Glutamatergic neuron (in vitro differentiated cells): Measurements from ENCODE around the gene DYNLRB2. TPM values are rescaled to one million over a fixed set of nuclear protein-coding genes. Genes with fewer than 3 reads are reported as not detected.

Experiments used
- DNase-seq: peaks from one replicate; pipeline ENCODE4 v3.0.0; 2022
- H3K27ac Mint-ChIP-seq: one replicate; pipeline ENCODE4 v1.8.0; 2020; ENCODE audit warnings: mild to moderate bottlenecking, mixed read lengths, inconsistent platforms; ENCODE audit not compliant: unreplicated experiment
- H3K27me3 Mint-ChIP-seq: one replicate; pipeline ENCODE4 v1.8.0; 2020; ENCODE audit warnings: mild to moderate bottlenecking, moderate library complexity, mixed read lengths, inconsistent platforms; ENCODE audit not compliant: unreplicated experiment
- H3K36me3 Mint-ChIP-seq: one replicate; pipeline ENCODE4 v1.8.0; 2020; ENCODE audit warnings: mild to moderate bottlenecking, mixed read lengths, inconsistent platforms; ENCODE audit not compliant: unreplicated experiment
- H3K4me1 Mint-ChIP-seq: one replicate; pipeline ENCODE4 v1.8.0; 2020; ENCODE audit warnings: mild to moderate bottlenecking, low read depth, mixed read lengths, inconsistent platforms; ENCODE audit not compliant: unreplicated experiment
- H3K4me3 Mint-ChIP-seq: one replicate; pipeline ENCODE4 v1.8.0; 2020; ENCODE audit warnings: mild to moderate bottlenecking, mixed read lengths, inconsistent platforms; ENCODE audit not compliant: unreplicated experiment
- H3K9me3 Mint-ChIP-seq: one replicate; pipeline ENCODE4 v1.8.0; 2020; ENCODE audit warnings: mild to moderate bottlenecking, moderate library complexity, mixed read lengths, inconsistent platforms; ENCODE audit not compliant: unreplicated experiment
- total RNA-seq: library from RNA; stranded (reverse); fragmentation: NEBNext Ultra II Directional; extraction: Animal tissue kit (Norgen Biotek cat#: 25700); gene quantifications from one replicate; pipeline ENCODE4 v1.2.1, GENCODE V29; 2021; ENCODE audit not compliant: unreplicated experiment
- TF ChIP-seq, protein P1 (sequence below): fragments of 200-600 bp; sonication (generic); IDR thresholded peaks from one replicate; pipeline ENCODE4 v1.5.0; 2021; ENCODE audit not compliant: partially characterized antibody, unreplicated experiment

The DYNLRB2 gene
- total RNA-seq, 1 donor from 2014 or later = not detected

DNA sequence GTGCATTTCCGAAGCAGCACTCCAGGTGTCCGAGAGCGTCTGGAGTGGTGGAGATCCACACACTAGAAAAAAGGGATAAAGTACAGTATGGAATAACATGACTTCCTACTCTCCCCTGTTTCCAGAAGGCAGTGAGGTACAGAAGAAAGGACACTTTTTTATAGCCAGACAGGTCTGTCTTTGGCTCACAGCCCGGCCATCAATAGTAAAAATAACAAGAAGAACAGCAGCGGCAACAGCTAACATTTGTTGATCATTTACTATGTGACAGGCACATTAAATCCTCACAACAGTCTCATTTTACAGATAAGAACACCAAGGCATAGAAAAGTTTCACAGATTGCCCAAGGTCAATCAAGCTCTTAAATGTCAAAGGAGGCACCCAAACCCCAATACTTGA, 16.2 kb downstream of the DYNLRB2 start:
- Mint-ChIP-seq H3K36me3 (no peaks in the 10 kb centered on the region), H3K27me3 (peaks cover 3% of the 10 kb centered on the region)
- no peak for DNase-seq

DNA sequence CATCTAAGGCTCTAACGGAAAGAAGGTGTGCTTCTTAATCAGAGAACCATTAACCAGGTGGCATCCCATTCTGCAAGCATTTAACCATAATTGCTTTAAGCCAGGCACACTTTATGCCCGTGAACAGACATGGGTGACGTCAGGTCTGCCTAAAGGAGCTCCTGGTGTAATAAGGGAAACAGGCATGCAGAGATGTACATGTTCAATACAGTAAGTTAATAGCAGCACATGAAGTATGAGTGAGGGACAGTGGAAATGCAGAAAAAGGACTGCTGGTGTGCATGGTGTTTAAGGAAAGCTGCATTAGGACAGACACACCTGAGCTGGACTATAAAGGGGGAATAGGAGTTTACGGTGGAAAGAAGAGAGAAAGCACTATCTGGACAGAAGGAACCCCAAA, 18.6 kb downstream of the DYNLRB2 start:
- H3K4me3 Mint-ChIP-seq = no peak overlapping the region
- peaks cover 2% of the 10 kb centered on the region for H3K27me3 Mint-ChIP-seq
- no peaks in the 10 kb centered on the region for H3K4me1 Mint-ChIP-seq
- no peaks in the 10 kb centered on the region for H3K9me3 Mint-ChIP-seq
- TF ChIP-seq, protein P1, sequence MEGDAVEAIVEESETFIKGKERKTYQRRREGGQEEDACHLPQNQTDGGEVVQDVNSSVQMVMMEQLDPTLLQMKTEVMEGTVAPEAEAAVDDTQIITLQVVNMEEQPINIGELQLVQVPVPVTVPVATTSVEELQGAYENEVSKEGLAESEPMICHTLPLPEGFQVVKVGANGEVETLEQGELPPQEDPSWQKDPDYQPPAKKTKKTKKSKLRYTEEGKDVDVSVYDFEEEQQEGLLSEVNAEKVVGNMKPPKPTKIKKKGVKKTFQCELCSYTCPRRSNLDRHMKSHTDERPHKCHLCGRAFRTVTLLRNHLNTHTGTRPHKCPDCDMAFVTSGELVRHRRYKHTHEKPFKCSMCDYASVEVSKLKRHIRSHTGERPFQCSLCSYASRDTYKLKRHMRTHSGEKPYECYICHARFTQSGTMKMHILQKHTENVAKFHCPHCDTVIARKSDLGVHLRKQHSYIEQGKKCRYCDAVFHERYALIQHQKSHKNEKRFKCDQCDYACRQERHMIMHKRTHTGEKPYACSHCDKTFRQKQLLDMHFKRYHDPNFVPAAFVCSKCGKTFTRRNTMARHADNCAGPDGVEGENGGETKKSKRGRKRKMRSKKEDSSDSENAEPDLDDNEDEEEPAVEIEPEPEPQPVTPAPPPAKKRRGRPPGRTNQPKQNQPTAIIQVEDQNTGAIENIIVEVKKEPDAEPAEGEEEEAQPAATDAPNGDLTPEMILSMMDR = no peak
- no peaks in the 10 kb centered on the region for H3K36me3 Mint-ChIP-seq
- no peak for DNase-seq
- H3K27ac Mint-ChIP-seq = no peak overlapping the region

More for the DNA sequence above, 16.2 kb downstream of the DYNLRB2 start:
- no peak overlapping the region for H3K4me3 Mint-ChIP-seq
- H3K27ac Mint-ChIP-seq = no peak overlapping the region
- no peaks in the 10 kb centered on the region for H3K9me3 Mint-ChIP-seq
- TF ChIP-seq, protein P1 = no peak
- no peaks in the 10 kb centered on the region for H3K4me1 Mint-ChIP-seq

DNA sequence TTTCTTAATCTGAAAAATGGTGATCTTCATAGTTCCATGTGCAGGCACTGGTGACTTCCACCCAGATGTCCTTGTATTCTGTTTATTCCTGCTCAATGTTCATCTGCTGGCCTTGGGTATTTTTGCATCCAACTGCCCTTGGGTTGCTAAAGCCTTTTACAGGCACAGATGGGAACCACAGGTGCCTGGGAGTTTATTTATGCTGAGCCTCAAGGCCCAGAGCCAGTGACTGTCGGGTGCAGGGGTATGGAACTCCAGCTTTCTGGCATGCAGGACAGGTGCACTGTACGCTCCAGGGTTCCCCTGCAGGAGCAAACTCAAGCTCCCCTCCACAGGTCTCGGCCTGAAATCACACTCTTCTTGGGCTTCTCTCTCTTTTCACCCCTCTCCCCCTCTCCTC, 22.3 kb downstream of the DYNLRB2 start:
- H3K27ac Mint-ChIP-seq = no peak overlapping the region
- TF ChIP-seq, protein P1 = no peak
- H3K4me3 Mint-ChIP-seq = no peak overlapping the region
- no peaks in the 10 kb centered on the region for H3K36me3 Mint-ChIP-seq
- H3K27me3 Mint-ChIP-seq = peaks cover 2% of the 10 kb centered on the region
- no peaks in the 10 kb centered on the region for H3K4me1 Mint-ChIP-seq
- no peaks in the 10 kb centered on the region for H3K9me3 Mint-ChIP-seq
- no peak for DNase-seq

DNA sequence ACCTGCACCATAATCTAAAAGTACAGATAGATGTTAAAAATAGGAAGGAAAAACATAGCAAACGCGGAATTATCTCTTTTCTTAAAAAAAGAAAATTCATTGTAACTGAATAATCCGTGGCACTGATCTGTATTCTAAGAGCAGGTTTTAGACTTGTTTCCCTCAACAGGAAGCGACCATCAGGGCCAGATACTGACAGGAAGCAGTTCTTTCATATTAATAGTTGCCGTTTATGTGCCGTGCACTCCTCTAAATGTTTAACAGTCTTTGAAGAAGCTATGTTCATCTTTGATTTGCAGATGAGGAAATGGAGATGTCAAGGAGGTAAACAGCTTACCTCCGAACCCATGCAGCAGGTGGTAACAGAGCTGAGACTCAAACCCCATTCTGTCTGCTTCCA, 23.6 kb downstream of the DYNLRB2 start:
- Mint-ChIP-seq H3K36me3 (no peaks in the 10 kb centered on the region), H3K4me1 (no peaks in the 10 kb centered on the region), H3K9me3 (no peaks in the 10 kb centered on the region), H3K27ac (no peak overlapping the region), H3K4me3 (no peak overlapping the region), H3K27me3 (peaks cover 2% of the 10 kb centered on the region)
- TF ChIP-seq, protein P1 = no peak
- DNase-seq = no peak

DNA sequence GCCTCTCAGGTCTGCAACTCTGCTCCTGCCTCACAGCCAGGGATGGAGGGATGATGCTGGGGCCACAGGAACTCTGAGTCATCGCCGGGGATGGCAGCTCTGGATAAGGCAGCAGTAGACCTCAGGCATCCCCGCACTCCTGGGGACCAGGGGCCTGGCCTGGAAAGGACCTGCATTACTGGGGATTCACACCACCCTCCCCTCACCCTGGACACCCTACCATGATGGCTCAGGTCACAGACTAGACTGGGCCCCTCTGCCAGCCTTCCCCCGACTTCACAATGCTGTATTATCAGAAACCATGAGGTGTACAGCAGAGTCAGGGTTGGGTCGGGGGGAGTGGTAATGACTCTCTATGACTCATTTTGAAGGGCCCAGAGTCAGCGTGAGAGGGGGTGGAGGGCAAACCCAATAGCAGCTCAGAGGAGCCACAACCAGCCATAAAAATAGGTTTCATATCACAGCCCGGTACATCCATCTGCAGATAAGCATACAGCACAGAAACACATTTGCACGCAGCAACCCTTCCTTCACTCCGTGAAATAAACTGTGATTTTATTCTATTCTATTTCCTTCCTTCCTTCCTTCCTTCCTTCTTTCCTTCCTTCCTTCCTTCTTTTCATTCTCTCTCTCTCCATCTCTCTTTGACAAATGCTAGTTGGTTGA, 28.8 kb downstream of the DYNLRB2 start:
- Mint-ChIP-seq H3K27ac (no peak overlapping the region), H3K27me3 (peaks cover 4% of the 10 kb centered on the region), H3K4me3 (peak overlapping the region; percentile 39), H3K4me1 (peaks cover 3% of the 10 kb centered on the region), H3K9me3 (peaks cover 5% of the 10 kb centered on the region), H3K36me3 (peaks cover 5% of the 10 kb centered on the region)
- TF ChIP-seq, protein P1 = no peak
- no peak for DNase-seq
